ENCODE measurements around the gene TAF1C.

DNA sequence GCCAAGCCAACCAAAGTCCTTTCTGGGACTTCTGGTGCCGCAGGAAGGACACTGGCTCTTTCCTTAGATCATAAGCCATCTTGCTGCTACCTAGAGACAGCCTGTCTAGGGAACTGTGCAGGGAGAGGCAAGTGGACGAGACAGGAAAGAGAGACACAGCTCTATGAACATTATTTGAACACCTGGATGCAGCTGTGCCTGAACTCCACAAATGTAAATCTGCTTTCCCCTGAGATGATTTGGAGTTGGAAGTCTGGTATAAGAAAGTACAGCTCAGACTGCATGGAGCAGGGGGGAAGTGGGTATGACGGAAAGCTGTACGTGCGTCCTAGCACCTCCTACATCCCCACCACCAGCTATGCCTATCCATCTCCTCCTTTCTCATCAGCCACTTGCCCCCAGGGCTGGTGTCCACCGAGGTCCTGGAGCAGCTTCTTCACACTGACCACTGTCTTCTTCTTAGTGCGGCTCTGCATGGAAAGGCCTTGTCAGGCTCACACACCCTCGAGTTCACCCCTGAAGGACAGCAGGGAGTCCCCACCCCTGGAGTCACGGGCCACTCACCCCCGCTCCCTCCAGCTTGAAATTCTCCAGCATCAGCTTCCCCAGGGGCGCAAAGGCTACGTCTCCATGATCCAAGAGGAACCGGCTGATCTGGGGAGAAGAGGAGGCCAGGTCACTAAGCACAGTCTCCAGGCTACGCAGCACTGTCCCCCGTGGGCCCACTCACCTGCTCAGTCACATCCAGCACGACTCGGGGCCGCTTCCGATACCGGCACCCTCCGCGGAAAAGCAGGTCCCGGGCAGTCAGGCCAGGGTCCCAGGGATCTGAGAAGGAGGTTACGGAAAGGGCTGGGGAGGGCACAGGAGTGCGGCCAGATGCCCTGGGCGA, 3.9 kb downstream of the TAF1C start:
- TF ChIP-seq, protein P1, sequence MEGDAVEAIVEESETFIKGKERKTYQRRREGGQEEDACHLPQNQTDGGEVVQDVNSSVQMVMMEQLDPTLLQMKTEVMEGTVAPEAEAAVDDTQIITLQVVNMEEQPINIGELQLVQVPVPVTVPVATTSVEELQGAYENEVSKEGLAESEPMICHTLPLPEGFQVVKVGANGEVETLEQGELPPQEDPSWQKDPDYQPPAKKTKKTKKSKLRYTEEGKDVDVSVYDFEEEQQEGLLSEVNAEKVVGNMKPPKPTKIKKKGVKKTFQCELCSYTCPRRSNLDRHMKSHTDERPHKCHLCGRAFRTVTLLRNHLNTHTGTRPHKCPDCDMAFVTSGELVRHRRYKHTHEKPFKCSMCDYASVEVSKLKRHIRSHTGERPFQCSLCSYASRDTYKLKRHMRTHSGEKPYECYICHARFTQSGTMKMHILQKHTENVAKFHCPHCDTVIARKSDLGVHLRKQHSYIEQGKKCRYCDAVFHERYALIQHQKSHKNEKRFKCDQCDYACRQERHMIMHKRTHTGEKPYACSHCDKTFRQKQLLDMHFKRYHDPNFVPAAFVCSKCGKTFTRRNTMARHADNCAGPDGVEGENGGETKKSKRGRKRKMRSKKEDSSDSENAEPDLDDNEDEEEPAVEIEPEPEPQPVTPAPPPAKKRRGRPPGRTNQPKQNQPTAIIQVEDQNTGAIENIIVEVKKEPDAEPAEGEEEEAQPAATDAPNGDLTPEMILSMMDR (IDR thresholded peaks at IDR 0.05; ENCODE audit: control extremely low read depth in 1 of 3, insufficient read depth in 1 of 3, low read depth in 1 of 3, low read length in 3 of 3): no peak
- no peak for TF ChIP-seq CREB1 (IDR thresholded peaks at IDR 0.05)
- TF ChIP-seq YY1 (IDR thresholded peaks at IDR 0.05; ENCODE audit: low read depth, low read length): no peak
- TF ChIP-seq RAD21 (IDR thresholded peaks at IDR 0.05 in 1 of 2, conservative IDR thresholded peaks at IDR 0.05 in 1 of 2; ENCODE audit: low read depth in 2 of 2, low read length in 2 of 2): no peak
- TF ChIP-seq EZH2 (IDR thresholded peaks at IDR 0.05; ENCODE audit: low read depth, low read length, severe bottlenecking): no peak
- TF ChIP-seq, protein P2, sequence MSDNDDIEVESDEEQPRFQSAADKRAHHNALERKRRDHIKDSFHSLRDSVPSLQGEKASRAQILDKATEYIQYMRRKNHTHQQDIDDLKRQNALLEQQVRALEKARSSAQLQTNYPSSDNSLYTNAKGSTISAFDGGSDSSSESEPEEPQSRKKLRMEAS (IDR thresholded peaks at IDR 0.05): no peak
- no peak for TF ChIP-seq SAP30 (IDR thresholded peaks at IDR 0.05; ENCODE audit: insufficient read depth, insufficient replicate concordance, low read length)
- TF ChIP-seq JUND (IDR thresholded peaks at IDR 0.05; ENCODE audit: low read length): no peak
- no peak for TF ChIP-seq SIN3A (conservative IDR thresholded peaks at IDR 0.05 in 1 of 2, IDR thresholded peaks at IDR 0.05 in 1 of 2; ENCODE audit: low read depth in 1 of 2, low read length in 2 of 2)
- TF ChIP-seq EP300 (IDR thresholded peaks at IDR 0.05; ENCODE audit: borderline replicate concordance in 1 of 2, low read depth in 2 of 2, low read length in 2 of 2): no peak
- TF ChIP-seq, protein P3, sequence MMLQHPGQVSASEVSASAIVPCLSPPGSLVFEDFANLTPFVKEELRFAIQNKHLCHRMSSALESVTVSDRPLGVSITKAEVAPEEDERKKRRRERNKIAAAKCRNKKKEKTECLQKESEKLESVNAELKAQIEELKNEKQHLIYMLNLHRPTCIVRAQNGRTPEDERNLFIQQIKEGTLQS (IDR thresholded peaks at IDR 0.05; ENCODE audit: insufficient read depth, low read depth, low read length): no peak
- no peak for TF ChIP-seq SRF (IDR thresholded peaks at IDR 0.05; ENCODE audit: low read depth, low read length)
- no peak for TF ChIP-seq PHF8 (conservative IDR thresholded peaks at IDR 0.05; ENCODE audit: low read depth, low read length)
- no peak for TF ChIP-seq RFX5 (IDR thresholded peaks at IDR 0.05; ENCODE audit: borderline replicate concordance, low read depth, low read length)
